Effector CD8-positive, alpha-beta T cell (primary cell): ENCODE data around the gene ANGPTL4.
"Not testable (repeated sequence)": the region's sequence is repeated elsewhere in the genome, so short reads cannot be mapped to it uniquely, and the experiment has no call there.

Source experiments
- DNase-seq: peaks from one replicate; lab custom pipeline; 2025; lab: John Stamatoyannopoulos, UW
- total RNA-seq, 4 experiments: gene quantifications; one replicate each; lab custom pipeline; 2026; lab: John Stamatoyannopoulos, UW

The ANGPTL4 gene, protein sequence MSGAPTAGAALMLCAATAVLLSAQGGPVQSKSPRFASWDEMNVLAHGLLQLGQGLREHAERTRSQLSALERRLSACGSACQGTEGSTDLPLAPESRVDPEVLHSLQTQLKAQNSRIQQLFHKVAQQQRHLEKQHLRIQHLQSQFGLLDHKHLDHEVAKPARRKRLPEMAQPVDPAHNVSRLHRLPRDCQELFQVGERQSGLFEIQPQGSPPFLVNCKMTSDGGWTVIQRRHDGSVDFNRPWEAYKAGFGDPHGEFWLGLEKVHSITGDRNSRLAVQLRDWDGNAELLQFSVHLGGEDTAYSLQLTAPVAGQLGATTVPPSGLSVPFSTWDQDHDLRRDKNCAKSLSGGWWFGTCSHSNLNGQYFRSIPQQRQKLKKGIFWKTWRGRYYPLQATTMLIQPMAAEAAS
- total RNA-seq = 0 reads per million in 4 experiments

DNA sequence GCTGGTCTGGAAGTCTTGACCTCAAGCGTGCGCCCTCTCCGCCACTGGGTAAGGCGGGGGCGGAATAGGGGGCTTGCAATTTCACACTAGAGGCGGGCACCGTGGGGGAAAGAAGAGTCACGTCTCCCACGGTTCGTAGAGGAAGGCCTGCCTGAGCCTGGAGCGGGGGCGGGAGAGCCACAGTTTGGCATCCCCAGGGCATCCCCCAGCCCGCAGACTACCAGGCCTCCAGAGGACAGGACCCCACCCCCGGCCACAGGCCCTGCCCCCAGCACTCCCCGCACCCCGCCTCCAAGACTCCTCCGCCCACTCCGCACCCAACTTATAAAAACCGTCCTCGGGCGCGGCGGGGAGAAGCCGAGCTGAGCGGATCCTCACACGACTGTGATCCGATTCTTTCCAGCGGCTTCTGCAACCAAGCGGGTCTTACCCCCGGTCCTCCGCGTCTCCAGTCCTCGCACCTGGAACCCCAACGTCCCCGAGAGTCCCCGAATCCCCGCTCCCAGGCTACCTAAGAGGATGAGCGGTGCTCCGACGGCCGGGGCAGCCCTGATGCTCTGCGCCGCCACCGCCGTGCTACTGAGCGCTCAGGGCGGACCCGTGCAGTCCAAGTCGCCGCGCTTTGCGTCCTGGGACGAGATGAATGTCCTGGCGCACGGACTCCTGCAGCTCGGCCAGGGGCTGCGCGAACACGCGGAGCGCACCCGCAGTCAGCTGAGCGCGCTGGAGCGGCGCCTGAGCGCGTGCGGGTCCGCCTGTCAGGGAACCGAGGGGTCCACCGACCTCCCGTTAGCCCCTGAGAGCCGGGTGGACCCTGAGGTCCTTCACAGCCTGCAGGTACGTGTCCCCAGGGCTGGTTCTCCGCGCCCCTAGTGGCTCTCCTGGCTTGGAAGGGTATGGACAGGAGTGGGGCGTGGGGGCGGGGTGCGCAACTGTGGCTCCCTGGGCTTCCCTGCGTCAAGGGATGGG lies at the start of gene ANGPTL4:
ANGPTL4 (plus strand) TSS at position 353 of the 969 bp plus-strand sequence; CDS start at position 520, 167 bp downstream.
- DNase-seq = peak; percentile 5

DNA sequence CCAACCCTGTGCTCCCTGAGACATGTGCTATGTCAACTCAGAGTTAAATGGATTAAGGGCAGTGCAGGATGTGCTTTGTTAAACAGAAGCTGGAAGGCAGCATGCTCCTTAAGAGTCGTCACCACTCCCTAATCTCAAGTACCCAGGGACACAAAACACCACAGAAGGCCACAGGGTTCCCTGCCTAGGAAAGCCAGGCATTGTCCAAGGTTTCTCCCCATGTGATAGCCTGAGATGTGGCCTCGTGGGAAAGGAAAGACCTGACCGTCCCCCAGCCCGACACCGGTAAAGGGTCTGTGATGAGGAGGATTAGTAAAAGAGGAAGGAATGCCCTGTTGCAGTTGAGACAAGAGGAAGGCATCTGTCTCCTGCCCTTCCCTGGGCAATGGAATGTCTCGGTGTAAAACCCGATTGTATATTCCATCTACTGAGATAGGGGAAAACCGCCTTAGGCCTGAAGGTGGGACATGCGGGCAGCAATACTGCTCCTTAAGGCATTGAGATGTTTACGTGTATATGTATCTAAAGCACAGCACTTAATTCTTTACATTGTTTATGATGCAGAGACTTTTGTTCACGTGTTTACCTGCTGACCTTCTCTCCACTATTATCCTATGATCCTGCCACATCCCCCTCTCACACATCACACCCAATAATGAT lies 48.8 kb upstream of the ANGPTL4 start:
- DNase-seq = not testable (repeated sequence)

DNA sequence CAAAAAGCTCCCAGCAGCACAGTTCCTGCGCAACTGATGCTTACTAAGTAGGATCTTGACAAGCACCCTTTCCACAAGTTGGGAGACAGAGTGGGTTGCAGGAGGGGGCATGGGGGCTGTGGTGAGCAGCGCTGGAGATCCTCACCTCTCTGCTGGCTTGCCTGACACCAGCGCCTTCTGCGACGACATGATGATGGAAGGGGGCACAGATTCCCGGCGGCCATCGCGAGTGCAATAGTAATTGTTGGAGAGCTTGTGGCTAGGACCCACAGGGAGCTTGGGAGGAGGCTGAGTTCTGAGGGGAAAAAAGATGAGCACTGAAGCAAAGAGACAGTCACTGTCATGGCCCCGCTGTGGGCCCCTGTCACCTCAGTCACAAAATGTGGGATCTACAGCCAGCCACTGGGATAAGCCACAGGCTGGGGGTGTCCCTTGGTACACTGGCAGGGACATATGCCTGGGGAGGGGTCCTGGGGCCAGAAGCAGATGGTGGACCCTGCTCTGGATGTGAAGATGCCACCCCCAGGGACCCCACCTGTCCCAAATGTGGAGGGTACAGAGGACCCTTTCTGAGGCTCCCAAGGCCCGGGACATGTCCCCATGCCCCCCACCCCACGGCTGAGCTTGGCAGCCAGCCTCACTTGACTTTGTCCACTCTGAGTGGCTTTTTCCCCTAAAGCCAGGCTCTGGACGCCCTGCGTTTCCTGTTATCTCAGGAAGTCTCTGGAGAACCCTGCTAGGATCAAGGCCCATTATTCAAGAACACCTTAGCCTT lies 47.4 kb upstream of the ANGPTL4 start:
- no peak for DNase-seq

DNA sequence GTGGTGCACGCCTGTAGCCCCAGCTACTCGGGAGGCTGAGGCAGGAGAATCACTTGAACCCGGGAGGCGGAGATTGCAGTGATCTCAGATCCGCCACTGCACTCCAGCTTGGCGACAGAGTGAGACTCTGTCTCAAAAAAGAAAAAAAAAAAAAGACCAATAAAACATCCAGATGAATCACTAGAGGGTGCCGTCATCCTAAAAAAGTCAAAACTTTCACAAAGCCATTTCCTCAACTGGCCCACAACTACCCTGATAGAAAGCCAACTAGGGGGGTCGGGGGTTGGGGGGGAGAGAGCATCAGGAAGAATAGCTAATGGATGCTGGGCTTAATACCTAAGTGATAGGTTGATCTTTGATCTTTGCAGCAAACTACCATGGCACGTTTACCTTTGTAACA lies 45.1 kb upstream of the ANGPTL4 start:
- not testable (repeated sequence) for DNase-seq

DNA sequence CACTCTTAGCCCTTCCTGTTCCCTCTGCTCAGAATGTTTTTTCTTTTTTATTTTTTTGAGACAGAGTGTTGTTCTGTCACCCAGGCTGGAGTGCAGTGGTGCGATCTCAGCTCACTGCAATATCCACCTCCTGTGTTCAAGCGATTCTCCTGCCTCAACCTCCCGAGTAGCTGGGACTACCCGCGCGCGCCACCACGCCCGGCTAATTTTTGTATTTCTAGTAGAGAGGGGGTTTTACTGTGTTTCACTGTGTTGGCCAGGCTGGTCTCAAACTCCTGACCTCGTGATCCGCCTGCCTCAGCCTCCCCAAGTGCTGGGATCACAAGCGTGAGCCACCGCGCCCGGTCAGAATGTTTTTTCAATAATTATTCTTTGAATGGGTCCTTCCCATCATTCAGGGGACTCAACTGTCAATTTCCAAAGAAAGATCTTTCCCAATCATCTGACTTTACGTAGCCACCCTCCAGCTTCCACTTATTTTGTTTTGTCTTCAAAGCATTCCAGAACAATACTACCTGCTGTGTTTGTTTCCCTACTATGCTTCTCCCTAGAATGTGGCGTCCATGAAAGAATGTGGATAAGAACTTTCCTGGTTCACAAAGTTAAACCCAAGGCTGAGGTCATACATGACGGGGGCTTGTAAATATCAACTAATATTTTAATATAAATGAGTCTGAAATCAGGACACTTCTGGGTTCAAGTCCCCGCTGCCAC lies 44.0 kb upstream of the ANGPTL4 start:
- DNase-seq = no peak

DNA sequence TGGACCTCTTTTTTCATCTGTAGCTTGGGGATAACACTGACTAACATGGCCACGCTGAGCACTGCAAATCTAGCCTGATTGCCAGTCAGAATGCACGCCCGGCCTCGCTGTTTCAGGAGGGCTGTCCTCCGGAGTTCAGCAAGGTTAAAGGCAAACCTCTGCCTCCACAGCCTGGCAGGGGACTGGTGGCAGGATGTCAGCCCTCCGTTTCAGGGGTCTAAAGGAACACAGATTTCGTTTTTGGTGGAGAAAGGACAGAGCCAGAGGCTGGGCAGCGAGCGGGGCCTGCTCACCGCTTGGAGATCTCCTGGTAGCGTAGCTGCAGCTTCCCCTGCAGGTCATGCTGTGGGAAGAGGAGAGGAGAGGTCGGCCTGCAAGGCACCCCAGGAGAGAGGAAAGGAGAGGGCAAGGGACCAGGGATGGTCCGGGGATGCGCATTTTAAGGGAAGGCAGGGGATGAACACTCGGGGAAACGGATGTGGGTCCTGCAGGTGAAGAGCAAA lies 43.3 kb upstream of the ANGPTL4 start:
- no peak for DNase-seq

DNA sequence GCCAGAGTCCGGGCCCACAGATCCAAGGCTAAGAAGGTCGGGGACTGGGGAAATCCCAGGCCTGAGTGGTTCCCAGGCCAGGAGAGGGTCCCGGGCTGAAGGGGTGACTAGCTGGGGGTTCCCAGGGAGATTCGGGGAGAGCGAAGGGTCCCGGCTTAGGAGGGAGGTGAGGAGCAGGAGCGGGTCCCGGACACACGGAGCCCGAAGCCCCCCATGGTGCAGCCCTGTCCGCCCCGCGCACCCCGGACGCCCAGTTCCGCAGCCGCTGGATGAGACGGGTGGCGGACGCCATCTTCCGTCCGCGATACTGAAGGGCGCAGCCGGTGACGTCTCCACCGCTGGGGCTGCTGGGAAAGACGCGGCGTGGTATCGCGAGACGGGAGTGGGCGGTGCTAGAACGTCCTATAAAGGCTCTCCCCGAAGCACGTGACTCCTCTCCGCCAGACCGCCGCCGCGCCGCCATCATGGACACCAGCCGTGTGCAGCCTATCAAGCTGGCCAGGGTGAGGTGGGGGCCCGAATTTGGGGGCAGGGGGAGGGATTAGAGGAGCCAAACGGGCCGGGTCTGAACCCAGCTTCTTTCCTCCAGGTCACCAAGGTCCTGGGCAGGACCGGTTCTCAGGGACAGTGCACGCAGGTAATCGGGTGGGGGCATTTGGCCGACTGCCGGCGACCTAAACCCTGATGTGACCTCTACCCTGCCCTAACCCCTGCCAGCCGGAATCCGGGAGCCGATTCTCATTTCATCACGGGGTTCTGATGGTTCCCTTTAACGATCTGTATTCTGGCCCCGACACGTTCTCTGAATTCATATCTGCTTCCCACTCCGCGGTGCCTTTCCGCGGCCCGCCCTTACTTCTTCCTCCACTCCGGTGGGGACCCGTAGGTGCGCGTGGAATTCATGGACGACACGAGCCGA lies 42.6 kb upstream of the ANGPTL4 start, which contains the start of the genes NDUFA7 and RPS28:
NDUFA7 (minus strand) TSS at position 309 of the 919 bp plus-strand sequence; CDS start at position 292, 17 bp downstream.
RPS28 (plus strand) TSS at position 430 of the 919 bp plus-strand sequence; CDS start at position 465, 35 bp downstream.
- DNase-seq = peak; percentile 95

DNA sequence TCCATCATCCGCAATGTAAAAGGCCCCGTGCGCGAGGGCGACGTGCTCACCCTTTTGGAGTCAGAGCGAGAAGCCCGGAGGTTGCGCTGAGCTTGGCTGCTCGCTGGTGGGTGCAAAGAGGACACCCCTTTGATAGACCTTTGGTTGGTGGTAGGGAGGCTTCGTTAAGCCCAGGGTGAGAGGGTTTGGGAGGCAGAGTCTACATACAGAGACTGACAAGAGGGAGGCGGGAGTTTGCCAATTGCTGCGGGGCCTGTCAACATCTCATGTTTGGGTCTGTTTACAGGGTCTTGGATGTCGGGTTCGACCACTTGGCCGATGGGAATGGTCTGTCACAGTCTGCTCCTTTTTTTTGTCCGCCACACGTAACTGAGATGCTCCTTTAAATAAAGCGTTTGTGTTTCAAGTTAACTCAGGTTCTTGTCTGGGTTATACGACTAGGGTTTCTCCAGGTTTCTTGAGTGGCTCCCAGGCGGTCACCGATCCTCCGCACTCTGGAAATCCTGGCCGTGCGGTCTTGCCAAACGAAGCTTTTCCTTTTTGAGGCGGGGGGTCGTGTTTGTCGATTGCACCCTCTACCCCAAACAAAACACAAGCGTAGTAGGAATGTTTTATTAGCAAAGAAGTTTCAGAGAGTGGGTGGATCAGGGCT lies 41.8 kb upstream of the ANGPTL4 start:
- no peak for DNase-seq

DNA sequence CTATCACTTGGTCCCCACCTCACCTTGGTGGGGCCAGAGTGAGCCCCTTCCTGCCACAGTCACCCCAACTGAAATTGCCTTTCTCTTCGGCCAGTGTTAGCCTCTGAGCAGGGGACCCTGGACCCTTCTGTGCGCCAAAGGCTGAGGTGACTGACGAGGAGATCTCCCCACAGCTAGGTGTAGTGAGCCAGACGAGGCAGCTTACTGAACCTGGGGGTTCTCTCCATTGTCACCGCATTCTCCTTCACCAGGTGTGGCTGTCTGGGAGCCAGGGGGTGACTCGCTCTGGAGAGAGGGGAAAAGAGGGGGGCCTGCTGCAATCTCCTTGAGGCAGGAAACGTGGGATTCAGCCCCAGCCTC lies 41.3 kb upstream of the ANGPTL4 start:
- DNase-seq = no peak

DNA sequence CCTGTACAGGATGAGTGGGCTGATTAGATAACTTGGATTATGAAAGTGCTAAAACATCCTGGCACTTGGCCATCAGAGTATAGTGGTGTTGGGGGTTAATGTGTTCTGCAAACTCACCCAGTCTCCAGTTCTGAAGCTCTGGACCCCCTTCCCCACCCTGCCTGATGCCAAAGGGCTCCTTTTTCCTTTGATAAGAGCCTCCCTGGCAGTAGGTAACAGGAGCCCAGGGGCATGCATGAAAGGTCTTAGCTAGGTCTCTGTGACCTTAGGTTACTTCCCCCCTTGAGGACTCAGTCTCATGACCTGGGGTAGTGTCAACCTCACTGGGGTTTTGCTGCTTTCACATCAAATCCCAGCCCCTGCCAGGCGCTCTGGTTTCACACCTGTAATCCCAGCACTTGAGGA lies 40.2 kb upstream of the ANGPTL4 start:
- no peak for DNase-seq

DNA sequence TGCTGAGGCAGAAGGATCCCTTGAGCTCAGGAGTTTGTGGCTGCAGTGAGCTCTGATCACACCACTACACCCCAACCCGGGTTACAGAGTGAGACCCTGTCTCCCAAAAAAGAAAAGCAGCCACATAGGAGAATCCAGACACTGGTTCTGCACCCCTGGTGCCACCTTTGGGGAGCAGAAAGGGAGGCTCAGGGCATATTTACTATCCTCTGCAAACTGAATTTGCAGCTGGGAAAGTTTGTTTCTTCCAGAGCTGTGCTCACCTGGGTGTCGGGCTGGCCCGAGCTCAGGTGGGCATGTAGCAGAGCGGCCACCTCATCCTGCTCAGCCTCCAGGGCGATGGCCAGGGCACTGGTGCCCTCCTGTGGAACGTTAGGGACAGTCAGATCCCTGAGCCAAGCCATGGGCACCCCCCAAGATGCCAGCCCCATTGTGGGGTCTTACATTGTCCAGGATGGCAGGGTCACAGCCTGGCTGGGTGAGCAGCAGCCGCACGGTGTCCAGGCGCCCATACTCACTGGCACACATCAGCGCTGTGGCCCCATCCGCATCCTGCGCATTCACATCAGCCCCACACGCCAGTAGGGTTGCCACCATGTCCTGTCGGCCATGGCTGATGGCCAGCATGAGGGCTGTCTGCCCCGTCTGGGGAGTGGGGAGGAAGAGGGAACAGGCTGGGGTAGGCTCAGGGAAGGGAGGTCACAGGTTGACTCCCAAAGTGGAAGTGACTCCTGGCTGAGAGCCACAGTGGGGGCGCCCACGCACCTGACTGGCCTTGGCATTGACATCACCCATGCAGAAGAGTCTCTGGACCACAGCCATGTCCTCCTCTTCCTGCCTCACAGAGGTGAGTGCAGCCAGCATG lies 39.5 kb upstream of the ANGPTL4 start:
- DNase-seq = no peak

DNA sequence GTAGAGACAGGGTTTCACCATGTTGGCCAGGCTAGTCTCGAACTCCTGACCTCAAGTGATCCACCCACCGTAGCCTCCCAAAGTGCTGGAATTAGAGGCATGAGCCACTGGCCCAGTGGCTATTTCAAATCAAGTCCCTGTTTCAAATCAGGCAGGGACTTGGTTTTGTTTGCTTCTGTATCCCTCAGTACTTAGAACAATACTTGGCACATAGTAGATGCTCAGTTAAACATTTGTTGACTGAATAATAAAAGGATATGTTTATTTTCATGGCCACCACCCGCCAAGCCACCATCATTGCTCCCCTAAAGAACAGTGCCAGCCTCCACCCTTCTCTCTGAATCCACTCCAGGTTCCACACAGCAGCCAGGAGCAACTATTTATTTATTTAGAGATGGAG lies 38.5 kb upstream of the ANGPTL4 start:
- no peak for DNase-seq

DNA sequence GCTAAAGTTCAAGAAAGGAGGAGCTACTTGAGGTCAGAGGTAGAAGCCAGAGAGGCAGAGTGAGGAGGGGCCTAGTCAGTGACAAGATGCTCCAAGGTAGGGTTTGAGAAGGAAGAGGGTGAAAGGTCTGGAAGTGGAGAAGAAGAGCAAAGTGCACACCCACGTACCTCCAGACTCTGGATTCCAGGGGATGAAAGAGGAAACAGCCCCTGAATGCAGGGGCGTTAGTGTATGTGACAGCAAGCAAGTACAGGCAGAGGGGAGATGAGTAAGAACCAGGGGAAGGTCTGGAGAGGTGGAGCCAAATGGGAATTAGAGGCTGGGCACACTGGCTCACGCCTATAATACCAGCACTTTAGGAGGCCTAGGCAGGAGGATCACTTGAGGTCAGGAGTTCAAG lies 34.0 kb upstream of the ANGPTL4 start:
- DNase-seq = no peak

DNA sequence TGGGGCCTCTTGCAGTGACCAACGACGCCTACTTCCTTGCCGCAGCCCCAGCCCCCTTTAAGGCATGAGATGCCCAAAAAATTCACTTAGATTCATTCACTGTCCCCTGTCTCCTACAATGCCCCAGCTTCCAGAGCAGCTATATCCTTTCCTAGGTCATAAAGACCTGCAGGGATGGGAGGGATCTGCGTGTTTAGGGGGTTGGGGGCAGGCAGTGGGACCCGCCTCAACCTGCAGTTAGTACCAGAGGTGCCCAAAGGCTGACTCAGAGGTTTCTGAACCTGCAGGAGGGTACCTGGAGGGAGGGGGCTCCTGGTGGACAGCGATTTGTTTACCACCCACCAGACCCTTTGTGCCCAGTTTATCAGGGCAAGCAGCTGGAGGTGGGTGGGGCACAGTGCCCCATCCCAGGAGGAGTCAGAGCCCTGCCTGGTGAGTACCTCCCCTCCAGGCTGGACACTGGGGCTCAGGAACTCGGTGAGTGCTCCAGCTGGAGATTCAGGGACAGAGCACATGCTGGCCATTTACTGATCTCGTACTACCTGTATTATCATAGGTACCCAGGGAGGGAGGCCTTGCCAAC lies 32.6 kb upstream of the ANGPTL4 start:
- DNase-seq = no peak

DNA sequence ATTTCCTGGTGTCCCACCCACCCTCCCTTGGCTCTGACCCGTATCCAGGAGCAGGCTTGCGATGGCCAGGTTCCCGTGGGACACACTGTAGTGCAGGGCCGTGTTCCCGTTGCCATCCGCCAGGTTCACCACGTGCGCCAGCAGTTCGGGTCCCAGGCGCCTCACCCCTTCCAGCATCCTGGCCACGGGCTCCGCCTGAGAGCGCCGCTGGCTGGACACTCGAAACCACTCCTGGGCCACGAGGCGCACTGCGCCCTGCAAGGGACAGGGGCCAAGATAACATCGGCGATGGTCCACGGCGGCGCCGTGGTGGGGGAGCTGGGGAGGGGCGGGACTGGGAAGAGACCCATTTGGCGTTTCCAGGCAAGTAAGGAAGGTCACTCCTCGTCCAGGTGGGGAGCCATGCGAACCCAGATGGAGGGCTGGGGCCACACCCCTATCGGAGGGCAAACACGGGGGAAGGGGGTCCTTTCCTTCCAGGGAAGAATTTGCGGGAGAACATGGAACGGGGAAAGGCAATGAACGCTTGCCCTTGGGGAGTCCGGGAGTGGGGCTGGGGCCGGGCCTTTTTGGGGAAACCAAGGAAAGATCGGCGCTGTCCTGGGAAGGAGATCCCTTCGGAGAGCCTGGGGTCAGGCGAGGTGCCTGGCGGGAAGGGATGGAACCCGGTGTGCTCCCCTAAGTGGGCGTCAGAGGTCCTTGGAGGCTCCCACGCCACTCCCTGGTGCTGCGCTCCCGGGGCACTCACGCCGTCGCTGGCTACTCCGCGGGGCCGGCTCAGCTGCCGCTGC lies 30.8 kb upstream of the ANGPTL4 start:
- no peak for DNase-seq

DNA sequence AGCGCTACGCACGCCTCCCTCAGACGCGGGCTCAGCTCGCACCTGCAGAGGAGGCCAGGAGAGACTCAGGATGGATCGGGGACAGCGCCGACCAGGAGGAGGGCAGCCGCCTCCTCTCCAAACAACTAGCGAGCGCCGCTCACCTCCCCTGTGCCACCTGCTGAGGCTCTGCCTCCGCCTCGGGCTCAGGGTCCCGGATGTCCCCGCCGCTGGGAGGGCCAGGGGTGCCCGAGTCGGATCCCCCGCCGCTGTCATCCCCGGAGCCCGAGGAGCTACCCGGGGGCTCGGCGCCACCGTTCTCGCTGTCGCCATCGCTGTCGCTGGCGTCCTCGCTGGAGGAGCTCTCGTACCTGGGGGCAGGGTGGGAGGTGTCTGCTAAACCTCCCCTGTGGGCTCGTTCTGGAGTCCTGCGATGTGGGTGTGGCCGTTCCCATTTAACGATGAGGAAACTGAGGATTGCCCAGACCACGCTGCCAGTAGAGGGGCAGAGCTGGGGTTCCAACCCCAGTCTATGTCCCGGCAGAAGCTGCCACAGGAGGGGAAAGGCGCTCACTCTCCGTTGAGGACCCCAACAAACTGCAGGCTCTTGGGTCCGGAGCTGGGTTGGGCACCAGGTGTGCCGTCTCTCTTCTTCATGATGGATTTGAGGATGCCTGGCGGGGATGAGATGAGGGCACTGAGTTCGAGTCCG lies 30.0 kb upstream of the ANGPTL4 start:
- DNase-seq = no peak
